GM19328 (cell line): Measurements from ENCODE around the gene CSTPP1.
"Not testable (repeated sequence)": the region's sequence is repeated elsewhere in the genome, so short reads cannot be mapped to it uniquely, and the experiment has no call there.

Source experiments
- ATAC-seq: cut with Tn5 transposase; IDR thresholded peaks from one replicate; pipeline ENCODE4 v1.9.1; 2021; ENCODE audit warnings: mild to moderate bottlenecking, moderate library complexity; ENCODE audit not compliant: unreplicated experiment

The CSTPP1 gene

DNA sequence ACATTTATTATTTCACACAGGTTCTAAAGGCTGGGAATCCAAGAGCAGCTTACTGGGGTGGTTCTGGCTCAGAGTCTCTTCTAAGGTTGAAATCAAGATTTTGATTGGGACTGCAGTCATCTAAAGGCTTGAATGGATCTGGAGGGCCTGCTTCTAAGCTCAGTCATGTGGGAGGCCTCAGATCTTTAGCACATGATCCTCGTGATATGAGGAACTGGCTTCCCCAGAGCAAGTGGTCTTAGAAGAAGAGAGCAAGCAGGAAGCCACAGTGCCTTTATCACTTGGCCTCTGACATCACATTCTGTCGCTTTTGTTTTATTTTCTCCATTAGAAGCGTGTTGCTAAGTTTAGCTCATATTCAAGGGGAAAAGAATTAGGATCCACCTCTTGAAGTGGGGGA is 151.2 kb downstream of the CSTPP1 start:
- ATAC-seq: no peak

DNA sequence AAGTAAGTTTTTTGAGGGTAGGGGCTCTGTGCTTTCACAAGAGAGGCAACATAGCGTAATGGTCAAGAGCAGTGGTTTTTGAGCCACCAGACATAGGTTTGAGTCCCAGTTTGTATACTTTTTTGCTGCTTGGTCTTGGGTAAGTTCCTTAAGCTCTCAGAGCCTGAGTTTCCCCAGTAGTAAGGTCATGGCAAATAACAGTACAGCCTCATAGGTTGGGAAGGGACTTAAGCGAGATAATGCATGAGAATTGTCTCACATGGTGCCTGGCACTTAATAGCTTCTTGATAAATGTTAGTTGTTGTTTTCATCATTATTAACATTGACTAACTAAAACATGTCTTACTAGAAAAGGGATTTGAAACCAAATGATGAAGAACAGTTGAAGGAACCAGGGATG is 157.0 kb downstream of the CSTPP1 start:
- ATAC-seq: no peak

DNA sequence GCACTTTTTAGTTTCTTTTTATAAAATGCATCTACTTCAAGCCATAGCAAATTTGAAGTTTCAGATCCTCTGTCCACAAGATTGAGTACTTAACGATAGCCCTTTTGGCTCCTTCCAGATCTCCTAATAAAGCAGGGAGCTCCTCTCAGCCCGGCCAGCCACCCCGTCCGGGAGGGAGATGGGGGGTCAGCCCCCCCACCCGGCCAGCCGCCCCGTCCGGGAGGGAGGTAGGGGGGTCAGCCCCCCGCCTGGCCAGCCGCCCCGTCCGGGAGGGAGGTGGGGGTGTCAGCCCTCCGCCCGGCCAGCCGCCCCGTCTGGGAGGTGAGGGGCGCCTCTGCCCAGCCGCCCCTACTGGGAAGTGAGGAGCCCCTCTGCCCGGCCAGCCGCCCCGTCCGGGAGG is 160.3 kb downstream of the CSTPP1 start:
- ATAC-seq: not testable (repeated sequence)

DNA sequence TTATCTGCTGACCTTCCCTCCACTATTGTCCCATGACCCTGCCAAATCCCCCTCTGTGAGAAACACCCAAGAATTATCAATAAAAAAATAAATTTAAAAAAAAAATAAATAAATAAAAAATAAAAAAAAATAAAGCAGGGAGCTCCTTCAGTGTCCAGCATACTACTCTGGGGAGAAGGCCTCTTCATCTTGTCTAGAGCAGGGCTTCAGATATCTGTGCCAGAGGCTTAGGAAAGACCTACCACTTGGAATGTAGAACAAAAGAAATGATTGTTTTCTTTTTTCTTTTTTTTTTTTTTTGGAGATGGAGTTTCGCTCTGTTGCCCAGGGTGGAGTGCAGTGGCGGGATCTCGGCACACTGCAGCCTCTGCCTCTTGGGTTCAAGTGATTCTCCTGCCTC is 161.7 kb downstream of the CSTPP1 start:
- not testable (repeated sequence) for ATAC-seq

DNA sequence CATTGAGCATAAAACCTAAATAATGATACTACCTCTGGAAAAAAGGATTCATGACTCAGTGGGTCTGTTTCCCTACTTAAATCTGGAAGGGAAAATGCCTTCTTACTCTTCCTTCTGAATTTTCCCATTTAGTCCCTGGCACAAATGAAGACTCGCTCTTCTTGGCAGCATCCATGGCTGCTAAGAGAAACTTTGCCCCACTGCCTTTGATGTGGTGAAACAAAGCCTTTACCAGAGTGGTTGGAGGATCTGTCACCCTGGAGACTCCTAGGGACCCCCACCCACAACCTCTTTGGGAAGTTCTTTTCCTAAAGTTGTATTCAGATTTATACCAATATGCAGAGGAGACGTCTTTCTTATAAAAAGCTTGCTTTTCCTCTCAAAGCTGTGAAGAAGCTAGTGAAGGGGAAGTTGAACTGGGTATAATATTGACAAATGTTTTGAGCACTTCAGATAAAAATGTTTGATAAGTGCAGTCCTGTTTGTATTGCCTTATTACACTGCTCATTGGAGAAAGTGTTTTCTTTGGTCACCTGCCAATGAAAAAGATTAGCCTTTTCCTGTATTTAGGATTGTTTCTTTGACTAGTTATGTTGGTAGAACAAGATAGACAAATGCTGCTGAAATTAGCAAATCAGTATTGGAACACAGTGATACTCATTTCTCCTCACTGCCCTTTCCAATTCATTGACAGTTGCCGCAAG is 162.8 kb downstream of the CSTPP1 start:
- no peak for ATAC-seq

DNA sequence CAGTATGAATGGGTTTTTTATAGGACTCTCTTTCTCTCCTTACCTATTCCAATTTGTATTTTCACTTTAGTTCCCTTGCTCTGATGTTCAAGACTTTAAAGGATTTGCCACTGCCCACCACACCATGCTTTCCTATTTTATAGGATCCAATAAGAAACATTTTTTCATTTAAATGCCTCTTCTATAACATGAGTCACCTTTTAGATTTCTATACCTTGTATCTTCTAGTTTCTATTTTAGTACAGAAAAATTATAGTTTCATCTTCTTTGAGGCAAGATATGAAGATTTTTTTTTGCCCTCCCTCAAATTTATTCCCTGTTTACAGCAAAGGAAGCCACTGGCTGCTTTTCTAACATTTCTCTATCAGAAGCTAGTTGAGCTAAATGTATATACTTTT is 163.4 kb downstream of the CSTPP1 start:
- ATAC-seq: no peak

DNA sequence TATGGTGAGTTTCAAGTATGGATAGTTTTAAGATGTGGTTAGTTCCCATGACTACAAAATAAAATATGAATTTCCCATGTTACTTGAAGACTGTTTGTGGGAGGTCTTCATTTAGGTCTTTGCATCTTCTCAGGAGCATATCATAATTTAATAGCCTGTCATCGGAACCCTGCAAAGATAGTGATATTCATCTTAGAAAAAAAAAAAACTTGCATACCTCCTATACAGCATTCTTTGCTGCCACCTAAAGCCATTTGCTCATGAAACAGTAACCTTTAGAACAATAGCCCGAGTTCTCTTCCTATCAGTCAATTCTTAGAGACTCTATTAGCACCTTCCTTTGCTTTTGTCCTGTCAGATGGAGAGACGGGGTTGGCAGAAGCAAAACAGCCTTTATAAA is 164.8 kb downstream of the CSTPP1 start:
- ATAC-seq: no peak

DNA sequence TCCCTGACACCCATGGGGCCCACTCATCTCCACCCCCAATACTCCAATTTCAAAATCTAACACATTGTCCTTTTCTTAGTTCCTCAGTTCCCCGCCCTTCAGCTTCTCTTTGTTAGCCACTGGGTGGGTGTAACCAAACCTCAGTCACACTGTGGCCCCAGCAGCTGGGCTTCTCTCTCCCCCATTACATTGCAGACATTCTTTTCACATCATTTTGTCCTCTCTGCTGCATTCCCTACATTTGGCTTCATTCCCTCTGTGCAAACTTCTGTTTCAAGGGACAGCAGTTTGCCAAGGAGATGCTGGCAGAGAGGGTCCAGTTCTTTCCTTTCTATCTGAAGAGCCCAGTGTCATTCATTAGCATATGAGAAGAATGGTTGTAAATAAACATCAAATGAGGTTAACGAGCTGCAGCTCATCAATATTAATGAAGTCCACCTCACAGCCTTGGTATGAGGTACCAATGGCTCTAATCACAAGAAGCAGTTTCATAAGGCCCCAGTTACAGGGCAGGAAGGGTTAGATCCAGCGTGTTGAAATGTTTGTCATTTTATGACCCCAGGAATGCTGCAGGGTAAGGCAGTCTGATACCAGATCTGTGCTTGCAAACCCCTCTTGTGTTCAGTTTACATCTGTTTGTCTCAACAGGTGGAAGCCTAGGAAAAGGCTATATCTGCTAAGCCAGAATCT is 167.8 kb downstream of the CSTPP1 start:
- ATAC-seq: no peak

DNA sequence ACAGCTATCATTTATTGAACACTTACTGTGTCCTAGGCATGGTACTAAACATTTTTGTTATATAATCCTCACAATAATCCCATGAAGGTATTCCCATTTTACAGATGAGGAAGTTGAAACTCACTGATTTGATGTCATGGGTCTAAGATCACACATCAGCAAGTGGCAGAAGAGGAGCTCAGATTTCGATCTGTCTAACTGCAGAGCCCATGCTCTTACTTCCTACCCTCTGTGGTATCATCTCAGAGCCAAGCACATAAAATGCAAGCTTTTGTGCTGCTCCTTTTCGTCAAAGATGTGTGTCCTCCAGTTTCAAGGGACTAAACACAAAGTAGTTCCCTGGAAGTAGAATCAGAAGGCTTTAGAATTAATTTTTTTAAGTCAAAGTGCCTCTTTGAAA is 169.0 kb downstream of the CSTPP1 start:
- no peak for ATAC-seq

DNA sequence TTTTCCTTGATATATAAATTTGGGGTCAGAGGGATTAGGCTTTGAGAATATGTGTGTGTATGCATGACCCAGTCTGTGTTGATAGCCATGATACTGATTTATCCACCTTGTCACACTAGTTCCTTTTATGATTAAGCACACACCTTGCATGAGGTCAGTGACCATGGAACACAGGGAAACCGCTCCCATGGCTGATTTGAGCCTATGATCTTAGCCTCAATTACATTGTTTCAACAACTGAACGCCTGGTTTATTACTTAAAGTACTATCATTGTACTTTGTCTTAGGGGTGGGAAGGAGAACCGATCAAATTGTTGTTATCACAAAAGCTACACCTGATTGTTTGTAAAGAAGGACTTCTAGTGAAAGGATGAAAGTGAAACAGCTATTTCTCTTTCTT is 169.4 kb downstream of the CSTPP1 start:
- ATAC-seq: no peak

DNA sequence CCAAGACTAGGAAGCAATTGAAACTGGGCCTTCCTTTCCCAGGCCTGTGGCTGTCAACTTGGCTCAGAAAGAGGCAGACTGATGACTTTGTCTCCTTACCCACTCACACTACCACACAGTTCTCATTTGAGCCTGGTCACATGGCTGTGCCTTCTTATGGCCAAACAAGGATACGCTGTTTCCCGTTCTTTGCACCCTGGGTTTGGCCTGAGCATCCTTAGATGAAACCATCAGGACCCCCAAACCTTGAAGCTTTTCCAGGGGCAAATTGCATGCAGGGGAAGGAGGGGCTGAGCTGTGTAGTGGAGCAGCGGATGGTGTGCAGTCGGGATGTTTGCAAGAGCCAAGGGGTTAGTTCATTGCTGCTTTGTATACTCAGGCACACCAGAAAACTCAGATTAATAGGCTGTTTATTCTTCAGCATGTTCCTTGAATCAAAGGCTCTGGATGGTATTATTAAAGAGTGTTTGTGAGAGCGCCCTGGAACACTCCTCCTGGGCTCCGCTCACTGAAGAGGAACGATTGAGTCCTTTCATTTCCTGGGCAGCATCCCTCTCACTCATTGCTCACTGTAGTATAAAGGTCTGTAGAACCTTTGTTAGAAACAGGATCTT is 170.3 kb downstream of the CSTPP1 start:
- ATAC-seq: no peak

DNA sequence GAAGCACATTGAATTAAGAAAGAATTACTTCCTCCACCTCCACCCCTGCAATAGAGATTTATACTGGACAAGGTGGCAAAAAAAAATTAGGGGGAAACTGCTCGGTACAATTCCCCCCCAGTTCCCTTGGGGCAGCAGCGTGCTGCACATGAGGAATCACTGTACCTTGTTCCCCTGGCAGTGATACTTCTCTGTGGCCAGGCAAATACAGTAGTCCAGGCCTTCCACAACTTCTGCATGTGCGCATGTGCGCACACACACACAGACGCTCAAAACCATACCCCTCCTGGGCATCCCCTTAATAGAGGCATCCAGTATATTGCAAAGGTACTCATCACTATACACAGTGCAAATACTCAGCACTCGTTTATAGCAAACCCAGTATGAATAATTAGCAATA is 171.2 kb downstream of the CSTPP1 start:
- no peak for ATAC-seq

DNA sequence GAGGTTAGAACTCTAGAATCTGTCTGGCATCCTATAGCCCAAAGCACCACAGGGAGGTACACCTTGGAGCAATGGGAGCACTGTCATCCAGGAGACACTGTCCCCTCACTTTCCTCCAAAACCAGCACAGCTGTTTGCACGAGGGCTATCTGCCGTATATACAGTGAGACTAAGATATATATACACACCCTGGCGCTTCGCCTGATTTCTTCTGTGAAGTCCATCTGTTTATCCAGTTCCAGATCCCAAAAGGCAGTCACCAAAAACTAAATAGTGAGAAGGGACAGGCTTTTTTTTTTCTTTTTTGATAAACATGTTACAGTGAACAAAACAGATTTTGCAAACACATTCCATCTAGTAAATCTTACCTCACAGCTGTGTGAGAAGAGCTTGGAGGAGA is 171.7 kb downstream of the CSTPP1 start:
- no peak for ATAC-seq

DNA sequence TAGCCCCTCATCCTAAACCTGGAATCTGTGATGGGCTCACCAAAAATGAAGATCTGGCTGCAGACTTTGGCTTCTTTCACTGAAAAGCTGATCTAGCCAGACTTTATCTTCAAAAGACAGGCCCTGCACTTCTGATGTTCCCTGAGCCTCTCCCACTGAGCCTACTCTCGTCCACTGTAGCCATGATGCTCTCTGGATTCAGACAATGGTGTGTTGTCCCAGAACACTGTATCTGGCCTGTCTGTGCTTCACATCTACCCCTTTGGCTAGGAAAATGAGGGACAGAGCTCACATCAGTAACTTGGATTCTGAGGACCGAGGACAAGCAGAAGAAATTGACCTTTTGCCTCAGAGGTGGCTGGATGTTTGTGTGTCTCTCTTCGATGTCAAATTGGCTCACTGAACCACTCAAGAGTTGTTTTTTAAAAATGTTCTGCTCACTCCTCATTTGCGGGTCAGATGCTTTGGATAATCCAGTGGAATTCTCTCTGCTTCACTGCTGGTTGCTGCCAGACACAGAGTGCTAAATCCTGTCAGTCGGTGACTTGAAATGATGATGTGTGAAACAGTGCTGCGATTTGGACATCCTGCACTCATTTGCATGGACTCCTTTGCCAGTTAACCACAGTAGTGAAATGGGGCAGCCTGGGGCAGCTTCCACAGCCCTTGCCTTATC is 172.6 kb downstream of the CSTPP1 start:
- no peak for ATAC-seq

DNA sequence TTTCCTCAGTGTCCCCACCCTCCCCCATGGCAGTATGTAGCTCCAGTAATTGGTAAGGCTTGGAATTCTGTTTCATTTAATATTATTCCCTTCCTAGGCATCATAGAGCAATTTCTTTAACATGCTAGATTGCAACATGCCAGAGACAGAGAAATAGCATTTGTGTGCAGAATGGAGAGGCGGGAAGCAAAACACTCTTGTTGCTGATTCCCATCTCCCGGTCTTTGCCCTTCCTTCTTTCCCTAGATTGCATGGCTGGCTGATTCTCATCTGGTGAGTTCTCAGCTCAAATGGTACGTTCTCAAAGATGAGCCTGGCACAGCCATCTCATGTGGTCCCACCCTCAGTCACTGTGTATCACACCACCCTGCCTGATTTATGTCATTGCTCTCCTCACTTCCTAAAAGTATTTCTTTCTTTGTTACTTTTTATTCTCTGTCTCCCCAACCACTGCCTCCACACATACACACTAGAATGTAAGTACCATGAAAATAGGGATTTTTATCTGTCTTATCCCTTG is 173.2 kb downstream of the CSTPP1 start:
- no peak for ATAC-seq

DNA sequence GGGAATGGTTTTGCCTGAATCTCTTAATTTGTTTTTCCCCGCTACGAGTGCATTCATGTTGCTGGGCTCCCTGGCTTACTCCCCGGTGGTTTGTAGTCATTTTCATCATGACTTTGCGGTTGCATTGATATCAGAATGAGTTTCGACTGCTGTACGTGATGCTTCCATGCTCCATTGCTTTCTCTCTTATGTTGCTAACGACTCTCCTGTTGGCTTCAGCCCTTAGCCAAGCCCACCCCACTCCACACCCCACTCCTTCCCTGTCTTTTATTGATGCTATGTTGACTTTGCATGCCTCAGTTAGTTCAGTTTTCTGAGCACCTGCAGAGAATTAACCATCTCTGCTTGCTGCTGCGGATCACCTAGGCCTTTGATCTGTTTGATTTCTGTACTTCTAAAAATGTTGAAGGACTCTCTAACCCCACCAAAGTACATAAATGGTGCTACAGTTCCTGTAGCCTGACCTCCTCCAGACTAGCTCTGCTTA is 174.8 kb downstream of the CSTPP1 start:
- peak; percentile 76 for ATAC-seq

DNA sequence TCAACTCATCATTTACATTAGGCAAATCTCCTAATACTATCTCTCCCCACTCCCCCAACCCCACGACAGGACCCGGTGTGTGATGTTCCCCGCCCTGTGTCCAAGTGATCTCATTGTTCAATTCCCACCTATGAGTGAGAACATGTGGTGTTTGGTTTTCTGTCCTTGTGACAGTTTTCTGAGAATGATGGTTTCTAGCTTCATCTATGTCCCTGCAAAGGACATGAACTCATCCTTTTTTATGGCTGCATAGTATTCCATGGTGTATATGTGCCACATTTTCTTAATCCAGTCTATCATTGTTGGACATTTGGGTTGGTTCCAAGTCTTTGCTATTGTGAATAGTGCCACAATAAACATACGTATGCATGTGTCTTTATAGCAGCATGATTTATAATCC is 176.4 kb downstream of the CSTPP1 start:
- ATAC-seq: not testable (repeated sequence)

DNA sequence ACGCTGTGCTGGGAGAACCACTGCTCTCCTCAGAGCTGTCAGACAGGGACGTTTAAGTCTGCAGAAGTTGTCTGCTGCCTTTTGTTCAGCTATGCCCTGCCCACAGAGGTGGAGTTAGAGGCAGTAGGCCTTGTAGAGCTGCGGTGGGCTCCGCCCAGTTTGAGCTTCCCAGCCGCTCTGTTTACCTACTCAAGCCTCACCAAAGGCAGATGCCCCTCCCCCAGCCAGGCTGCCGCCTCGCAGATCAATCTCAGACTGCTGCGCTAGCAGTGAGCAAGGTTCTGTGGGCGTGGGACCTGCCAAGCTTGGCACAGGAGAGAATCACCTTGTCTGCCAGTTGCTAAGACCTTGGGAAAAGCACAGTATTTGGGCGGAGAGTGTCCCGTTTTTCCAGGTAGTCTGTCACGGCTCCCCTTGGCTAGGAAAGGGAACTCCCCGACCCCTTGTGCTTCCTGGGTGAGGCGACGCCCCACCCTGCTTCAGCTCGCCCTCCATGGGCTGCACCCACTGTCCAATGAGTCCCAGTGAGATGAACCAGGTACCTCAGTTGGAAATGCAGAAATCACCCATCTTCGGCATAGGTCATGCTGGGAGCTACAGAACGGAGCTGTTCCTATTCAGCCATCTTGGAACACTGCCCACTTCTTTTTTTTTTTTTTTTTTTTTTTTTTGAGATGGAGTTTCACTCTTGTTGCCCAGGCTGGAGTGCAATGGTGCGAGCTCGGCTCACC is 182.6 kb downstream of the CSTPP1 start:
- not testable (repeated sequence) for ATAC-seq

DNA sequence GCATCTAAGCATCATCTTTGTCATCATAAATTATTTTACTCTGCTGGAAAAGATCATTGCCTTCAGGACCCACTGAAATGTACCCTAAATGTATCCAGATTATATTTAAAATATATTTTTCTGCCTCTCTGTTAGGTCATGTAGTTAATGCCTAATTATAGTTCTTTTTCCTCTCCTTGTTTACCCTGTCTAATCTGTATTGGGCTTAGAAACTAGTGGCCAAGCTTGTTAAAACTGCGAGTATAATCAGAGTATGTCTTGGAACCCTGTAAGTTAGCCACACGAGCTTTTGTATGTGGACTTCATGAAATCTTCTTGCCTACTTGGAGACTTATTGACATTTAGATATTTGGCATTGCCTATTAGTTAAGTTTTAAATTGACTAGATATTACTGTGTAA is 184.5 kb downstream of the CSTPP1 start:
- no peak for ATAC-seq

DNA sequence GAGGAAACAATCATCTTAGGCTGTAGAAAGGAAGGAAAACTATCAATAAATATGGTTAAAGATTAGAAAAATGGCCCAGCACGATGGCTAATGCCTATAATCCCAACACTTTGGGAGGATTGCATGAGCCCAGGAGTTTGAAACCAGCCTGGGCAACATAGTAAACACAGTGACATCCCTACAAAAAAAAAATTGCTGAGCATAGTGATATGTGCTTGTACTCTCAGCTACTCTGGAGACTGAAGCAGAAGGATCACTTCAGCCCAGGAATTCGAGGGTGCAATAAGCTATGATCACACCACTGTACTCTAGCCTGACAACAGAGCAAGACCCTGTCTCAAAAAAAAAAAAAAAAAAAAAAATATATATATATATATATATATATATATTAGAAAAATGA is 185.2 kb downstream of the CSTPP1 start:
- ATAC-seq: no peak

DNA sequence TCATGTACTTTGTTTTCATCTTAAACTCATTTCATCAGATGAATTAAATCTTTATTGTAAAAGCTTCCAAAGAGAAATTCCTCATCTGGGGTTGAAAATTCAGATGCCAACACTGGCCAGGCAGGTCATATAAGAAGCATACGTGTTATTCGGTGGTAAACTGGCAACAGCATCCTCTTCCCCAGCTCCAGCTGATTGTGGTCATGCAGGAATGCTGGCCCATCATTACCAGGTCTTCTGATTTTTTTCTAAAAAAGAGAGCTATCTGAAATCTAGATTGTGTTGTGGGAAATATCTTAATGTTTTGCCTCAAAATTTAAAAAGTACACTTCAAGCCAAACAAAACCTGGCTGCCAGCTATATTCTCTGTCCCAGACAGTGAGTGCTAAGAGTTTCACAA is 186.5 kb downstream of the CSTPP1 start:
- no peak for ATAC-seq
